SK-N-SH treated with all-trans-retinoic acid at 6 μM for 48 hours (cell line): ENCODE results near the gene ATP6AP2.

Experiments
- ATAC-seq: fragments of 200-7000 bp; cut with Tn5 transposase; 3 replicates; pipeline ENCODE4 v1.9.1; 2020; ENCODE audit warnings: mild to moderate bottlenecking, moderate library complexity
- ARNTL ChIP-seq: fragments of 450-650 bp; formaldehyde crosslinking; IDR thresholded peaks from 2 replicates; pipeline ENCODE4 v1.5.0; 2020; ENCODE audit warnings: low read depth, mild to moderate bottlenecking, moderate library complexity, borderline replicate concordance
- BACH2 ChIP-seq: fragments of 250-450 bp; sonication (Bioruptor Pico); IDR thresholded peaks from 2 replicates; pipeline ENCODE4 v1.9.0; 2021; ENCODE audit warnings: mild to moderate bottlenecking, borderline replicate concordance
- CREB5 ChIP-seq: fragments of 250-450 bp; sonication (Bioruptor Pico); IDR thresholded peaks from 2 replicates; pipeline ENCODE4 v1.5.1; 2020; ENCODE audit warnings: low read depth, mild to moderate bottlenecking, moderate library complexity
- CSDC2 ChIP-seq: fragments of 250-450 bp; sonication (Bioruptor Pico); IDR thresholded peaks from 2 replicates; pipeline ENCODE4 v1.5.0; 2020; ENCODE audit warnings: mild to moderate bottlenecking, moderate library complexity
- ESRRG ChIP-seq: fragments of 250-450 bp; sonication (Bioruptor Pico); IDR thresholded peaks from 2 replicates; pipeline ENCODE4 v1.6.1; 2021; ENCODE audit warnings: mild to moderate bottlenecking
- GLIS3 ChIP-seq: fragments of 250-450 bp; sonication (Bioruptor Pico); IDR thresholded peaks from 2 replicates; pipeline ENCODE4 v1.5.0; 2020; ENCODE audit warnings: mild to moderate bottlenecking, moderate library complexity
- ISL1 ChIP-seq: fragments of 250-450 bp; sonication (Bioruptor Pico); IDR thresholded peaks from 2 replicates; pipeline ENCODE4 v2.1.2; 2022; ENCODE audit warnings: mild to moderate bottlenecking, moderate library complexity
- OSR1 ChIP-seq: fragments of 250-450 bp; sonication (Bioruptor Pico); IDR thresholded peaks from 2 replicates; pipeline ENCODE4 v1.8.0; 2022; ENCODE audit warnings: moderate library complexity, mild to moderate bottlenecking, inconsistent platforms
- PATZ1 ChIP-seq: fragments of 250-450 bp; sonication (Bioruptor Pico); IDR thresholded peaks from 2 replicates; pipeline ENCODE4 v1.8.0; 2020; ENCODE audit warnings: mild to moderate bottlenecking, moderate library complexity, borderline replicate concordance
- POU6F1 ChIP-seq: fragments of 250-450 bp; sonication (Bioruptor Pico); IDR thresholded peaks from 2 replicates; pipeline ENCODE4 v1.8.0; 2021; ENCODE audit warnings: low read depth, mild to moderate bottlenecking, moderate library complexity, borderline replicate concordance
- PPARA ChIP-seq: fragments of 250-450 bp; sonication (Bioruptor Pico); IDR thresholded peaks from 2 replicates; pipeline ENCODE4 v1.5.0; 2020; ENCODE audit warnings: mild to moderate bottlenecking, borderline replicate concordance
- RARB ChIP-seq: fragments of 250-450 bp; sonication (Bioruptor Pico); IDR thresholded peaks from 2 replicates; pipeline ENCODE4 v1.8.0; 2021; ENCODE audit warnings: mild to moderate bottlenecking, moderate library complexity
- TCF4 ChIP-seq: fragments of 250-450 bp; sonication (Bioruptor Pico); IDR thresholded peaks from 2 replicates; pipeline ENCODE4 v1.8.0; 2021; ENCODE audit warnings: mild to moderate bottlenecking, moderate library complexity, borderline replicate concordance
- TOX ChIP-seq: fragments of 250-450 bp; sonication (Bioruptor Pico); IDR thresholded peaks from 2 replicates; pipeline ENCODE4 v1.8.0; 2021; ENCODE audit warnings: mild to moderate bottlenecking, moderate library complexity, borderline replicate concordance
- TSHZ2 ChIP-seq: fragments of 250-450 bp; sonication (Bioruptor Pico); IDR thresholded peaks from 2 replicates; pipeline ENCODE4 v1.5.0; 2020; ENCODE audit warnings: mild to moderate bottlenecking, moderate library complexity
- ZC3H10 ChIP-seq: fragments of 250-450 bp; sonication (Bioruptor Pico); IDR thresholded peaks from 2 replicates; pipeline ENCODE4 v1.5.1; 2021; ENCODE audit warnings: mild to moderate bottlenecking, moderate library complexity
- ZFP3 ChIP-seq: fragments of 250-450 bp; sonication (Bioruptor Pico); IDR thresholded peaks from 2 replicates; pipeline ENCODE4 v1.5.0; 2020; ENCODE audit warnings: mild to moderate bottlenecking, moderate library complexity
- ZFP30 ChIP-seq: fragments of 450-650 bp; formaldehyde crosslinking; IDR thresholded peaks from 2 replicates; pipeline ENCODE4 v1.5.0; 2022; ENCODE audit warnings: mild to moderate bottlenecking, moderate library complexity
- ZNF565 ChIP-seq: fragments of 450-650 bp; formaldehyde crosslinking; conservative IDR thresholded peaks from 2 replicates; pipeline ENCODE4 v1.5.0; 2020; ENCODE audit warnings: low read depth, mild to moderate bottlenecking, moderate library complexity
- ZNF70 ChIP-seq: fragments of 450-650 bp; formaldehyde crosslinking; IDR thresholded peaks from 2 replicates; pipeline ENCODE4 v1.5.0; 2020; ENCODE audit warnings: mild to moderate bottlenecking, moderate library complexity
- ZNF8 ChIP-seq: fragments of 450-650 bp; formaldehyde crosslinking; IDR thresholded peaks from 2 replicates; pipeline ENCODE4 v1.5.0; 2020; ENCODE audit warnings: mild to moderate bottlenecking, moderate library complexity
- TF ChIP-seq, protein P1 (sequence below): fragments of 250-450 bp; sonication (Bioruptor Pico); IDR thresholded peaks from 2 replicates; pipeline ENCODE4 v1.5.1; 2021; ENCODE audit warnings: mild to moderate bottlenecking, moderate library complexity

Gene ATP6AP2

GRCh38 chrX:40622479-40623138, 41.8 kb downstream of the ATP6AP2 start:
- TF ChIP-seq PPARA (CRISPR knock-in tag) = no peak
- TF ChIP-seq ZFP30 (CRISPR knock-in tag) = no peak
- no peak for TF ChIP-seq ESRRG
- no peak for TF ChIP-seq ZNF8
- no peak for TF ChIP-seq GLIS3
- no peak for TF ChIP-seq ZC3H10
- no peak for TF ChIP-seq OSR1 (CRISPR knock-in tag)
- TF ChIP-seq, protein P1, sequence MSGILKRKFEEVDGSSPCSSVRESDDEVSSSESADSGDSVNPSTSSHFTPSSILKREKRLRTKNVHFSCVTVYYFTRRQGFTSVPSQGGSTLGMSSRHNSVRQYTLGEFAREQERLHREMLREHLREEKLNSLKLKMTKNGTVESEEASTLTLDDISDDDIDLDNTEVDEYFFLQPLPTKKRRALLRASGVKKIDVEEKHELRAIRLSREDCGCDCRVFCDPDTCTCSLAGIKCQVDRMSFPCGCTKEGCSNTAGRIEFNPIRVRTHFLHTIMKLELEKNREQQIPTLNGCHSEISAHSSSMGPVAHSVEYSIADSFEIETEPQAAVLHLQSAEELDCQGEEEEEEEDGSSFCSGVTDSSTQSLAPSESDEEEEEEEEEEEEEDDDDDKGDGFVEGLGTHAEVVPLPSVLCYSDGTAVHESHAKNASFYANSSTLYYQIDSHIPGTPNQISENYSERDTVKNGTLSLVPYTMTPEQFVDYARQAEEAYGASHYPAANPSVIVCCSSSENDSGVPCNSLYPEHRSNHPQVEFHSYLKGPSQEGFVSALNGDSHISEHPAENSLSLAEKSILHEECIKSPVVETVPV (CRISPR knock-in tag) = no peak
- TF ChIP-seq, all 23 proteins: peak for 0

GRCh38 chrX:40623139-40623536, 42.4 kb downstream of the ATP6AP2 start, which contains the start of gene MPC1L:
TSS of gene MPC1L (plus strand) at chrX:40623428. CDS start at chrX:40623566, 138 bp downstream.
- no peak for ATAC-seq
- TF ChIP-seq PATZ1 (CRISPR knock-in tag) (no peak), ZNF8 (no peak), ESRRG (no peak), TCF4 (no peak), GLIS3 (no peak), ZNF565 (no peak), CREB5 (no peak), ARNTL (CRISPR knock-in tag) (no peak)
- TF ChIP-seq, protein P1 (CRISPR knock-in tag) = no peak

More at GRCh38 chrX:40622479-40623138, 41.8 kb downstream of the ATP6AP2 start:
- ATAC-seq = peak; percentile 47

- ATAC-seq = no peak
- TF ChIP-seq ZNF70 (CRISPR knock-in tag) (no peak), CREB5 (no peak), ESRRG (no peak), CSDC2 (CRISPR knock-in tag) (no peak), TOX (CRISPR knock-in tag) (no peak), RARB (no peak), ZFP3 (no peak), TSHZ2 (CRISPR knock-in tag) (no peak), PATZ1 (CRISPR knock-in tag) (no peak), POU6F1 (CRISPR knock-in tag) (no peak), ZFP30 (CRISPR knock-in tag) (no peak), BACH2 (CRISPR knock-in tag) (no peak), ZNF8 (no peak), ISL1 (CRISPR knock-in tag) (no peak), PPARA (CRISPR knock-in tag) (no peak)
- TF ChIP-seq, protein P1 (CRISPR knock-in tag) = no peak
Observed at GRCh38 chrX:40623665-40624064, 42.9 kb downstream of the ATP6AP2 start.
